BJ (cell line): ENCODE results near the gene CACNB1. TPM values are rescaled to one million over a fixed set of nuclear protein-coding genes. Genes with fewer than 3 reads are reported as not detected.

Source experiments
- CTCF ChIA-PET: fragments of 350-600 bp; formaldehyde crosslinking; extraction: SDS; loops from one replicate; lab custom pipeline; 2021; ENCODE audit warnings: antibody characterized with exemption, inconsistent platforms; lab: Yijun Ruan, JAX
- POLR2A ChIA-PET: fragments of 300-600 bp; sonication (Branson Sonifier 250); formaldehyde crosslinking; extraction: SDS; loops from one replicate; lab custom pipeline; 2021; ENCODE audit warnings: antibody characterized with exemption; lab: Charles Lee
- DNase-seq: peaks from one replicate; pipeline ENCODE4 v3.0.0-alpha.2; 2011; ENCODE audit warnings: low read depth
- H3K27me3 ChIP-seq: 2 replicates; pipeline ENCODE4 v1.6.0; 2011; ENCODE audit warnings: low read length; ENCODE audit not compliant: control insufficient read depth, insufficient read depth
- H3K36me3 ChIP-seq: 2 replicates; pipeline ENCODE4 v1.5.1; 2011; ENCODE audit warnings: low read length; ENCODE audit not compliant: control insufficient read depth, insufficient read depth
- H3K4me3 ChIP-seq: 2 replicates; pipeline ENCODE4 v1.5.1; 2011; ENCODE audit warnings: low read depth, mild to moderate bottlenecking, control low read depth, low read length
- polyA plus RNA-seq: library from polyadenylated mRNA; depleted of rRNA; stranded (reverse); fragments of >200 nt; gene quantifications from 2 replicates; pipeline ENCODE4 v1.2.3, GENCODE V29; 2011
- TF ChIP-seq, protein P1 (sequence below): IDR thresholded peaks from 2 replicates; pipeline ENCODE4 v1.5.1; 2011; ENCODE audit warnings: low read depth, mild to moderate bottlenecking, control low read depth, inconsistent platforms, low read length, moderate library complexity; ENCODE audit not compliant: insufficient read depth

CACNB1 gene
- polyA plus RNA-seq, 1 experiment = 8.5 TPM

- Histone ChIP-seq H3K27me3 (peaks cover 35% of the 10 kb centered on the region), H3K36me3 (no peaks in the 10 kb centered on the region), H3K4me3 (no peak overlapping the region)
- TF ChIP-seq, protein P1, sequence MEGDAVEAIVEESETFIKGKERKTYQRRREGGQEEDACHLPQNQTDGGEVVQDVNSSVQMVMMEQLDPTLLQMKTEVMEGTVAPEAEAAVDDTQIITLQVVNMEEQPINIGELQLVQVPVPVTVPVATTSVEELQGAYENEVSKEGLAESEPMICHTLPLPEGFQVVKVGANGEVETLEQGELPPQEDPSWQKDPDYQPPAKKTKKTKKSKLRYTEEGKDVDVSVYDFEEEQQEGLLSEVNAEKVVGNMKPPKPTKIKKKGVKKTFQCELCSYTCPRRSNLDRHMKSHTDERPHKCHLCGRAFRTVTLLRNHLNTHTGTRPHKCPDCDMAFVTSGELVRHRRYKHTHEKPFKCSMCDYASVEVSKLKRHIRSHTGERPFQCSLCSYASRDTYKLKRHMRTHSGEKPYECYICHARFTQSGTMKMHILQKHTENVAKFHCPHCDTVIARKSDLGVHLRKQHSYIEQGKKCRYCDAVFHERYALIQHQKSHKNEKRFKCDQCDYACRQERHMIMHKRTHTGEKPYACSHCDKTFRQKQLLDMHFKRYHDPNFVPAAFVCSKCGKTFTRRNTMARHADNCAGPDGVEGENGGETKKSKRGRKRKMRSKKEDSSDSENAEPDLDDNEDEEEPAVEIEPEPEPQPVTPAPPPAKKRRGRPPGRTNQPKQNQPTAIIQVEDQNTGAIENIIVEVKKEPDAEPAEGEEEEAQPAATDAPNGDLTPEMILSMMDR = no peak
- ChIA-PET POLR2A (no interaction called here), CTCF (interaction anchor here (0.6 to 3.0 kb wide), 5 partner anchors 9 to 37 kb away, joined by 3 to 15 read pairs (median 5); no protein-coding TSS in a partner anchor)
- DNase-seq = no peak
These were observed 30.0 kb upstream of the CACNB1 start for GRCh38 chr17:39227364-39227919.

DNA sequence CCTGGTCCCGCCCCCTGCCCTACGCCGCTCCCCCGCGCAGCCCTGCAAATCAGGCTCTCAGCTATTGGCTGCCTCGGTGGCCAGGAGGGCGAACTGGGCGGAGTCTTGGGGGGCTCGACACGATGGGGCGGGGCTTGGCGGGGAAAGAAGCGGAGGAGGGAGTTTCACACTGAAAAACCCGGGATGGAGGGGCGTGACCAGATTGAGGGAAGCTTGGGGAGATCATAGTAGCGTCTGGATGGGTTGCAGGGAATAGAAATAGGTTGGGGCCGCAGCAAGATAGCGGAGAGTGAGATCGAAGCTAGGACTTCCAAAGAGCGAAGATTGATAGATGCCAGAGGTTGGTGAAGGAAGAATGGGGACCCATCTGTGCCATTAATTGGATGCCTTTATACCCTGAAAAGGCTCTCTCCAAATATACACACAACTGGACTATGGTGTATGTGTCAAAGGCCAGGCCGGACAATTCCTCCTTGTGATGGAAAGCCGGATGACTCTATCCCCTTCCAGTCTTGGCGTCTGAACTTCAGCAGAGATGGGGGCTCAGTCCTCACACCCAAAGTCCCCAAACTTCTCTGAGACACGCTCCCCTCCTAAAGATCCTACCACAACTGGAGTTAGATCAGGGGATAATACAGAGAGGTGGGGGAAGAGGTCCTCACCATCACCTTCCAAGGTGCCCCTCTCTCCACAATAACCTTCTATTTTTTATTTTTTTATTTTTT is 28.7 kb upstream of the CACNB1 start:
- CTCF ChIA-PET = interaction anchor here (0.7 to 3.0 kb wide), 6 partner anchors 8 to 73 kb away, joined by 3 to 15 read pairs (median 4); no protein-coding TSS in a partner anchor
- Histone ChIP-seq H3K36me3 (no peaks in the 10 kb centered on the region), H3K27me3 (peaks cover 35% of the 10 kb centered on the region), H3K4me3 (peak overlapping the region; percentile 28)
- DNase-seq = no peak
- POLR2A ChIA-PET = interaction anchor here (0.6 kb wide), 1 partner anchor 554 kb away, joined by 5 read pairs; no protein-coding TSS in a partner anchor
- TF ChIP-seq, protein P1 = no peak

- CTCF ChIA-PET = interaction anchor here (1.0 to 3.0 kb wide), 3 partner anchors 11 to 19 kb away, joined by 3 to 15 read pairs (median 3); no protein-coding TSS in a partner anchor
- H3K27me3 ChIP-seq = peaks cover 35% of the 10 kb centered on the region
- TF ChIP-seq, protein P1 = no peak
- H3K36me3 ChIP-seq = no peaks in the 10 kb centered on the region
- peak within 1 kb of the TSS; percentile 28 for H3K4me3 ChIP-seq
- POLR2A ChIA-PET = interaction anchor here (0.6 kb wide), 1 partner anchor 553 kb away, joined by 5 read pairs; no protein-coding TSS in a partner anchor
- no peak for DNase-seq
These were observed 28.0 kb upstream of the CACNB1 start, which contains the start of gene STAC2 for GRCh38 chr17:39225308-39225958. TSS of gene STAC2 (minus strand) at chr17:39225945. CDS start at chr17:39225502, 443 bp downstream.

DNA sequence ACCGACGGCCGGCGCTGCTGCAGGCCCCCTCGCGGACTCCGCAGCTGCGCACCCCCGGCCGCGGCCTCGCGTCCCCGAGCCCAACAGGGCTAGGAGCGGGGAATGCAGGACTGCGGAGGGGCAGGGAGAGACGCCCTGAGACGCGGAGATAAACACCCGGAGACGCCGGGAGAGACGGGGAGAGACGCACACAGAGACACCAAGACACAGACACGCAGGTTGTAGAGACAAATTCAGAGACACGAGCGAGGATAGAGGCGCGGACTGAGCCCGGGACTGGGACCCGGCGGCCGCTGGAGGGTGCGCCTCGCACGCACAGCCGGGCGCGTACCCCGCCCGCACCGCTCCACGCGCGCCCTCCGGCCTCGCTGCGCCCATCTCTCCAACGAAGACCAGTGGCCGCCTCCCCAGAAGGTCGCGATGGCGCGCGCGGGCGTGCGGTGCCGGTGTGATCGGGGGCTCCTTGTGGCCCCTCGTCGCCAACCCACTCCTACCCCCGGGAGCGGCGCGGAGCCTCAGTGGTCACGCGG is 27.4 kb upstream of the CACNB1 start:
- TF ChIP-seq, protein P1 = no peak
- Histone ChIP-seq H3K27me3 (peaks cover 37% of the 10 kb centered on the region), H3K4me3 (no peak overlapping the region), H3K36me3 (no peaks in the 10 kb centered on the region)
- DNase-seq = no peak
- ChIA-PET POLR2A (no interaction called here), CTCF (no interaction called here)
